ENCODE data around the gene HDAC4. TPM values are rescaled to one million over a fixed set of nuclear protein-coding genes. Genes with fewer than 3 reads are reported as not detected.

HDAC4 gene
- total RNA-seq, 1 experiment from 2014 or later: 47.6 TPM

GRCh38 chr2:239247401-239248245 is 153.2 kb downstream of the HDAC4 start:
- peak overlapping the region; percentile 80 for H3K9ac ChIP-seq (ENCODE audit: low read length)
- H3K4me1 ChIP-seq (ENCODE audit: control insufficient read depth in 1 of 2, insufficient read depth in 2 of 2, low read length in 2 of 2): peaks cover 65 to 99% of the 10 kb centered on the region in 2 experiments
- TF ChIP-seq ZNF274 (IDR thresholded peaks at IDR 0.05; ENCODE audit: low read depth, low read length) (no peak), ZBTB33 (IDR thresholded peaks at IDR 0.05; ENCODE audit: extremely low read depth, insufficient replicate concordance, low read length) (peak; percentile 58), YY1 (IDR thresholded peaks at IDR 0.05; ENCODE audit: extremely low read depth, insufficient replicate concordance, low read depth, low read length) (peak; percentile 35), POLR2AphosphoS5 (IDR thresholded peaks at IDR 0.05; ENCODE audit: low read depth, low read length) (peak; percentile 62), EZH2 (IDR thresholded peaks at IDR 0.05) (no peak), TCF7L2 (IDR thresholded peaks at IDR 0.05; ENCODE audit: borderline replicate concordance, extremely low read depth, insufficient read depth, insufficient read length) (peak; percentile 89)
- H3K9me3 ChIP-seq (ENCODE audit: control insufficient read depth in 1 of 2, insufficient read depth in 1 of 2, low read depth in 1 of 2, low read length in 2 of 2): no peaks in the 10 kb centered on the region
- no peaks in the 10 kb centered on the region for H3K9me2 ChIP-seq (ENCODE audit: insufficient read depth)
- ATAC-seq: peak; percentile 77
- no peak overlapping the region for H2AFZ ChIP-seq (ENCODE audit: low read depth, low read length, poor library complexity, severe bottlenecking)
- ChIA-PET RAD21 (ENCODE audit: low non-redundant PET in 1 of 2, low total read pairs in 2 of 2, uncharacterized antibody in 2 of 2, unreplicated experiment in 2 of 2) (interaction anchor here (0.6 to 1.4 kb wide), 3 partner anchors 28 to 105 kb away, joined by 3 to 5 read pairs (median 5); no protein-coding TSS in a partner anchor), POLR2A (interaction anchor here (0.8 to 2.7 kb wide), 5 partner anchors 8 to 153 kb away, joined by 3 to 12 read pairs (median 3); partner anchors contain the start of gene HDAC4), CTCF (interaction anchor here (1.4 kb wide), 1 partner anchor 20 kb away, joined by 3 read pairs; no protein-coding TSS in a partner anchor)
- peaks cover 53% of the 10 kb centered on the region for H3K79me2 ChIP-seq (ENCODE audit: insufficient read depth, low read length)
- H3K4me2 ChIP-seq (ENCODE audit: low read length): peak overlapping the region; percentile 80
- BruUV-seq (replicated peaks): no TSS peak
- DNase-seq (ENCODE audit: low read depth, low spot score): peak; percentile 99
- no peaks in the 10 kb centered on the region for H3K27me3 ChIP-seq (ENCODE audit: insufficient read depth, low read length)
- no peaks in the 10 kb centered on the region for H4K20me1 ChIP-seq (ENCODE audit: insufficient read depth)
- H3K4me3 ChIP-seq (replicated peaks in 1 of 2; ENCODE audit: low read depth in 1 of 2, low read length in 2 of 2): peak overlapping the region; percentile 37 to 41
- no peaks in the 10 kb centered on the region for H3K36me3 ChIP-seq (ENCODE audit: control insufficient read depth in 1 of 2, insufficient read depth in 2 of 2, low read length in 2 of 2)
- H3K27ac ChIP-seq (ENCODE audit: low read depth, low read length): peak overlapping the region; percentile 95
- intact Hi-C loops (cut with micrococcal nuclease): loop anchor here (1.0 to 5.0 kb wide), 2 partner anchors 21 to 155 kb away; partner anchors contain the start of gene HDAC4
